NCI-H345 treated with DMSO at 0.1 percent for 48 hours (cell line): ENCODE measurements around the gene HIP1.
"Not testable (repeated sequence)": the region's sequence is repeated elsewhere in the genome, so short reads cannot be mapped to it uniquely, and the experiment has no call there.

Experiments
- DNase-seq: peaks from one replicate; lab custom pipeline; 2025; ENCODE audit not compliant: unreplicated experiment; lab: John Stamatoyannopoulos, UW

Gene HIP1

GRCh38 chr7:75617634-75618234 is 121.0 kb downstream of the HIP1 start:
- no peak for DNase-seq

GRCh38 chr7:75616421-75617167 is 122.1 kb downstream of the HIP1 start:
- no peak for DNase-seq

GRCh38 chr7:75614401-75614800 is 124.3 kb downstream of the HIP1 start:
- no peak for DNase-seq

- no peak for DNase-seq
Measured at GRCh38 chr7:75613351-75613750, 125.4 kb downstream of the HIP1 start.

- DNase-seq: no peak
Measured at GRCh38 chr7:75611557-75612178, 127.1 kb downstream of the HIP1 start.

GRCh38 chr7:75609416-75609815 is 129.3 kb downstream of the HIP1 start:
- not testable (repeated sequence) for DNase-seq

- no peak for DNase-seq
Measured at GRCh38 chr7:75608451-75609122, 130.2 kb downstream of the HIP1 start.

GRCh38 chr7:75604408-75604807 is 134.3 kb downstream of the HIP1 start:
- no peak for DNase-seq

- not testable (repeated sequence) for DNase-seq
Measured at GRCh38 chr7:75602831-75603230, 135.9 kb downstream of the HIP1 start.

GRCh38 chr7:75601539-75601938 is 137.2 kb downstream of the HIP1 start:
- DNase-seq: no peak

GRCh38 chr7:75600748-75601147 is 138.0 kb downstream of the HIP1 start:
- DNase-seq: not testable (repeated sequence)

GRCh38 chr7:75599244-75599781 is 139.4 kb downstream of the HIP1 start:
- DNase-seq: peak; percentile 79

GRCh38 chr7:75596727-75597614 is 141.8 kb downstream of the HIP1 start:
- no peak for DNase-seq

GRCh38 chr7:75595766-75596165 is 143.0 kb downstream of the HIP1 start:
- DNase-seq: no peak

GRCh38 chr7:75593500-75594184 is 145.1 kb downstream of the HIP1 start:
- not testable (repeated sequence) for DNase-seq

GRCh38 chr7:75591467-75592255 is 147.1 kb downstream of the HIP1 start:
- no peak for DNase-seq

GRCh38 chr7:75590373-75591005 is 148.3 kb downstream of the HIP1 start:
- DNase-seq: no peak

- no peak for DNase-seq
Measured at GRCh38 chr7:75584354-75584753, 154.4 kb downstream of the HIP1 start.

- DNase-seq: no peak
Measured at GRCh38 chr7:75583255-75583654, 155.5 kb downstream of the HIP1 start.
